Astrocyte (in vitro differentiated cells and primary cell): ENCODE measurements around the gene ADAMTSL5.

Source experiments
- EZH2 ChIP-seq: IDR thresholded peaks from 2 replicates; pipeline ENCODE4 v1.6.1; 2012; ENCODE audit warnings: mild to moderate bottlenecking, low read length, inconsistent platforms; ENCODE audit not compliant: insufficient read depth
- TF ChIP-seq, protein P1 (sequence below): IDR thresholded peaks from 2 replicates; pipeline ENCODE4 v1.5.1; 2011; ENCODE audit warnings: low read depth, mild to moderate bottlenecking, inconsistent platforms, low read length, moderate library complexity; ENCODE audit not compliant: insufficient read depth

DNA sequence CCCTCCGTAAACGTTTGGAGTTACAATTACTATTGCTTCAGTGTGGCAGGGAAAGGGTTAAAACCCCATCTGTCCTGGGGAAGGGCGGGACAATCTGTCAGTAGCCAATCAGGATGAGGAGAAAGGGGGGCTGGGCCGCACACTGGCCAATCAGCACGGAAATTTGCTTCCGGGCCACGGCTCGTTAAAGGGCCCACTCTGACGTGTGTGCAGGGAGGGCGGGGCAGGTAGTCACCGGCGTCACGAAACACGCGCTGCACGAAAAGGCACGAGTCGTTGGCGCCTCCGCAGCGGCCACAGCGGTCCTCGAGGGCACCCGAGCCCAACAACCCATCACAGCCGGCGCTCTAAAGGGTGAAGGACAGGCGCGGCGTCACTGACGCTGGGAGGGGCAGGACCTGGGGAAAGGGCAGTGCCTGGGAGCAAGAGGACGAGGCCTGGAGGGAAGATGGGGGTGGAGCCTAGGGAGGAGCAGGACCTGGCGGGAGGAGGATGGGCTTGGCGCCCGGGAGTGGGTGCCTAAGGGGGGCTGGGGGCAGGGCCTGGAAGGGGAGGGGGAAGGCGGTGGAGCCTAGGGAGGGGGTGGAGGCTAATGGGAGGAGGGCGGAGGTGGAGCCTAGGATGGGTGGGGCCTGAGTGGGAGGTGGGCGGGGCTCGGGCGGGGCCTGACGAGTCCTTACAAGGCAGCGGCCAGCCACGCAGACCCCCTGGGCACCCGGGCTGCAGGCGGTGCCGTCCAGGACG, 4.9 kb downstream of the ADAMTSL5 start:
- TF ChIP-seq, protein P1, sequence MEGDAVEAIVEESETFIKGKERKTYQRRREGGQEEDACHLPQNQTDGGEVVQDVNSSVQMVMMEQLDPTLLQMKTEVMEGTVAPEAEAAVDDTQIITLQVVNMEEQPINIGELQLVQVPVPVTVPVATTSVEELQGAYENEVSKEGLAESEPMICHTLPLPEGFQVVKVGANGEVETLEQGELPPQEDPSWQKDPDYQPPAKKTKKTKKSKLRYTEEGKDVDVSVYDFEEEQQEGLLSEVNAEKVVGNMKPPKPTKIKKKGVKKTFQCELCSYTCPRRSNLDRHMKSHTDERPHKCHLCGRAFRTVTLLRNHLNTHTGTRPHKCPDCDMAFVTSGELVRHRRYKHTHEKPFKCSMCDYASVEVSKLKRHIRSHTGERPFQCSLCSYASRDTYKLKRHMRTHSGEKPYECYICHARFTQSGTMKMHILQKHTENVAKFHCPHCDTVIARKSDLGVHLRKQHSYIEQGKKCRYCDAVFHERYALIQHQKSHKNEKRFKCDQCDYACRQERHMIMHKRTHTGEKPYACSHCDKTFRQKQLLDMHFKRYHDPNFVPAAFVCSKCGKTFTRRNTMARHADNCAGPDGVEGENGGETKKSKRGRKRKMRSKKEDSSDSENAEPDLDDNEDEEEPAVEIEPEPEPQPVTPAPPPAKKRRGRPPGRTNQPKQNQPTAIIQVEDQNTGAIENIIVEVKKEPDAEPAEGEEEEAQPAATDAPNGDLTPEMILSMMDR: no peak
- no peak for TF ChIP-seq EZH2
